ENCODE data around the gene USP40.

The USP40 gene

DNA sequence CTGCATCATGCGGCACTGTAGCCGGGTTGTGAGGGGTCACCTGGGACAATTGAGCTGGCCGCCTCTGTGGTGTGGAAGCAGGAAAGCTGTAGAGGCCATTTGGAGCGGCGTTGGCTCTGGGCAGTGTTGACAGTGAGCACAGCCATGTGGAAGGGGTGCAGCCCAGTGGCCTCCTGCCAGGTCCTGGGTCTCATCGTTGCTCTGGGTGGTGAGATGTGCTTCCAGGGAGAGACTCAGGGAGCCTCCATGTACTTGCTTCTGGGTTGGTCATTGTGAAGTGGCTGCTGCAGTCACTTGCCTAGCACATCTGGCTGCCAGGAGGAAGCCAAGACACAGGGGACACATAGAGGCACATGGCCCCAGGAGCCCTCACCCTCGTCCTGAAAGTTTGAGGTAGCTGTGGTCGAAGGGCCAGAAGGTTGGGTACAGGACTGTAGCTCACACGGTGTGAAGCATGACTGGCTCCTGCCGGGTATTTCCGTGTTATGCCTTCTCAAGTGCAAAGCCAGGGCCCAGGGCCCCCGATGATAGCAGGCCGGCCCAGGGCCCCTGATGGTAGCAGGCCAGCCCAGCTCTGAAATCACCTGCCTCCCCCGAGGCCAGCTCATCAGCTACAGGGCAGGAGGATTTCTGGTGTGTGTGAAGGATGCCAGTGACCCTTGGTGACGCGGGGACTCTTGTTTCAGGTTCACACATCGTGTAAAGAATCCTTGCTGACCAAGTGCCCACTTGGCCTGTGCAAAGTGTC, 129.7 kb downstream of the USP40 start:
- Mint-ChIP-seq H3K9me3 (no peaks in the 10 kb centered on the region), H3K27ac (no peak overlapping the region), H3K36me3 (ENCODE audit: low read depth) (peaks cover 13% of the 10 kb centered on the region), H3K4me3 (no peak overlapping the region), H3K4me1 (peaks cover 40% of the 10 kb centered on the region), H3K27me3 (ENCODE audit: low read depth) (no peaks in the 10 kb centered on the region)
- TF ChIP-seq, protein P1, sequence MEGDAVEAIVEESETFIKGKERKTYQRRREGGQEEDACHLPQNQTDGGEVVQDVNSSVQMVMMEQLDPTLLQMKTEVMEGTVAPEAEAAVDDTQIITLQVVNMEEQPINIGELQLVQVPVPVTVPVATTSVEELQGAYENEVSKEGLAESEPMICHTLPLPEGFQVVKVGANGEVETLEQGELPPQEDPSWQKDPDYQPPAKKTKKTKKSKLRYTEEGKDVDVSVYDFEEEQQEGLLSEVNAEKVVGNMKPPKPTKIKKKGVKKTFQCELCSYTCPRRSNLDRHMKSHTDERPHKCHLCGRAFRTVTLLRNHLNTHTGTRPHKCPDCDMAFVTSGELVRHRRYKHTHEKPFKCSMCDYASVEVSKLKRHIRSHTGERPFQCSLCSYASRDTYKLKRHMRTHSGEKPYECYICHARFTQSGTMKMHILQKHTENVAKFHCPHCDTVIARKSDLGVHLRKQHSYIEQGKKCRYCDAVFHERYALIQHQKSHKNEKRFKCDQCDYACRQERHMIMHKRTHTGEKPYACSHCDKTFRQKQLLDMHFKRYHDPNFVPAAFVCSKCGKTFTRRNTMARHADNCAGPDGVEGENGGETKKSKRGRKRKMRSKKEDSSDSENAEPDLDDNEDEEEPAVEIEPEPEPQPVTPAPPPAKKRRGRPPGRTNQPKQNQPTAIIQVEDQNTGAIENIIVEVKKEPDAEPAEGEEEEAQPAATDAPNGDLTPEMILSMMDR (IDR thresholded peaks at IDR 0.05; ENCODE audit: unreplicated experiment in 3 of 3), result no peak

DNA sequence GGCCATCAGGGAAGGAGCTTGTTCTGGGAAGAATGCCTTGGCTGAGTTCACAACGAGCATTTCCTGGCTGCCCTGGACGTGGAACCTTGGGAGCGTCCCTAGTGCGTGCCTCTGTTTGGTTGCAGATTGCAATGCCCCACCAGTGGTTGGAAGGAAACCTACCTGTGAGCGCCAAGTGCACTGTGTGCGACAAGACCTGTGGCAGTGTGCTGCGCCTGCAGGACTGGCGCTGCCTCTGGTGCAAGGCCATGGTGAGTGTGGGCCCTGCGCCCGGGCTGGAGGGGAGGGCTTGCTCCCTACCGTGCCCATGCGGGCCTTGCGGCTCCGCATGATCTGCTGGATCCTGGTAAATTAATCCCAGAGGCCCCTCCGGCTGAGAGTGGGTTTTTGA, 130.4 kb downstream of the USP40 start:
- H3K4me1 Mint-ChIP-seq, result peaks cover 45% of the 10 kb centered on the region
- peaks cover 13% of the 10 kb centered on the region for H3K36me3 Mint-ChIP-seq (ENCODE audit: low read depth)
- no peak overlapping the region for H3K27ac Mint-ChIP-seq
- no peak overlapping the region for H3K4me3 Mint-ChIP-seq
- TF ChIP-seq, protein P1 (IDR thresholded peaks at IDR 0.05; ENCODE audit: unreplicated experiment in 3 of 3), result no peak
- H3K27me3 Mint-ChIP-seq (ENCODE audit: low read depth), result no peaks in the 10 kb centered on the region
- no peaks in the 10 kb centered on the region for H3K9me3 Mint-ChIP-seq

DNA sequence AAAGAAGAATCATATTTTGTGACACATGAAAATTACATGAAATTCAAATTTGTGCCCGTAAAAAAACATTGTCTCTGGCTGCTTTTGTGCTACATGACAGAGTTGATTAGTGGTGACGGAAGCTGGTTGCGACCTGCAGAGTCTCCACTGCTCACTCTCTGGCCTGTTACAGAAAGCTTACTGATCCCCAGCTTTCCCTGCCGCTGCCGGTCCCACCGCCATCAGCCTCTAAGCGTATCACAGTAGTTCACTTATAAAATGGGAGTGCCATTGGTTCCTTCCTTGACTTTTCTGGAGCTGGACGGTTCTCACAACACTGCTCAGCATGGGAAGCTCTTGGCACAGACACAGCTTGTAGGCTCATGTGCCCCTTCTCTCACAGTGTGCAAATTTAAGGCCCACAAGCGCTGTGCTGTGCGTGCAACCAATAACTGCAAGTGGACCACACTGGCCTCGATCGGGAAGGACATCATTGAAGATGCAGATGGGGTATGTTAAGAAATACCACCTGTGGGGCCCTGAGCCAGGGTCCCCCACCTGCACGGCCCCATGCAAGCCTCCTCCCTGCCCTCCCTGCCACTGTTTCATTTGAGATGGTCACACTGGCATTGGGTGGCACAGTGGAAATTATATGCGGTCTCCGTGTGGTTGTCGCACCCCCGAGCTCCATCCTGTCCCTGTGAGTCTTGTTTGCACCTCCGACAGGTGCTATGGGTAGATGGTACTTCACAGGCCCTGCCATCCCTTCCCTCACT, 131.0 kb downstream of the USP40 start:
- Mint-ChIP-seq H3K27me3 (ENCODE audit: low read depth) (no peaks in the 10 kb centered on the region), H3K36me3 (ENCODE audit: low read depth) (peaks cover 13% of the 10 kb centered on the region), H3K27ac (peak overlapping the region in 1 of 3 experiments; percentile 40), H3K4me1 (peaks cover 51% of the 10 kb centered on the region), H3K4me3 (no peak overlapping the region), H3K9me3 (no peaks in the 10 kb centered on the region)
- TF ChIP-seq, protein P1 (IDR thresholded peaks at IDR 0.05; ENCODE audit: unreplicated experiment in 3 of 3), result no peak

DNA sequence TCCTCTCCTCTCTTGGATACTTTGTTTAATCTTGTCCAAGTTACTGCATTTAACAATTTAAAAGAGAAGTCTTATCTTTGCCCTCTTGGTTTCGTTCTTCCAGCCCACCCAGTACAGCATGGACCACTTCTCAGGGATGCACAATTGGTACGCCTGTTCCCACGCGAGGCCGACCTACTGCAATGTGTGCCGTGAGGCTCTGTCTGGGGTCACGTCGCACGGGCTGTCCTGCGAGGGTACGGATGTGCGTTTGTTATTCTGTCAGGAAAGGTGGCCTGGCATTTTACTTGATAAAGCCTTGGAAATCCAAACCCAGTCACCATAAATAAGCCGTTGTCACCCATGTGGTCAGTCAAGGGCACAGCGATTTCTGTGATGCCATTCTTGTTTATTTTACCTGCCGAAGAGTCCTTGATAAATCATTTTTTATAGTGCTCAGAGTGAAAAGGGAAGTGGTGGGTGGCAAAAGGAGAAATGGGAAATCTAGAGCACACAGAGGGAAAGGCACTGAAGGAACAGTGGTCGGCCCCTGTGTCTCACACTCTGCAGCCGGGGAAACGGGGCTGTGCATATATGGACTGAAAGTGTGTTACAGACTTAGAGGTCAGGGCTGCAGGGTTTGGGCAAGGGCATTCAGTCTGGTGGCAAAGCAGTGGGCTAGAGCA, 131.8 kb downstream of the USP40 start:
- Mint-ChIP-seq H3K9me3 (no peaks in the 10 kb centered on the region), H3K36me3 (ENCODE audit: low read depth) (peaks cover 11% of the 10 kb centered on the region), H3K4me3 (no peak overlapping the region), H3K4me1 (peaks cover 56% of the 10 kb centered on the region), H3K27me3 (ENCODE audit: low read depth) (no peaks in the 10 kb centered on the region), H3K27ac (peak overlapping the region in 2 of 3 experiments; percentile 20 to 40)
- TF ChIP-seq, protein P1 (IDR thresholded peaks at IDR 0.05; ENCODE audit: unreplicated experiment in 3 of 3), result no peak

DNA sequence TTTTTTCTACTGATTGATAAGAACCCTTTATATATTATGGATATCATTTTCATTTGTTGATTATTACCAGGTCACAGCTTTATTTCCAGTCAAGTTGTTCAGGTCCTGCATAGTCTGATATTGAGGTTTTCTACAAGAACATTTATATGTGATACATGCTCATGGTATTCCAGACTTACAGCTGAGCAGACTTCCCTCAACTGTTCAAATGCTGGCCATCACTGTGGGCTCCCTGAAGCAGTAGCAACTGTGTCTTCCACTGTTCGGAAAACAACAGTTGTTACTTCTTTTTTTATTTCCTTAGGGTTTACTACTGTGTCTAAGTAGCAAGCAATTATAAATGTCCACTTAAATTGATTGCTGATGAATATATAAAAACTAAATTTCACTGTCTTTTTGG, 132.8 kb downstream of the USP40 start:
- H3K4me3 Mint-ChIP-seq, result no peak overlapping the region
- TF ChIP-seq, protein P1 (IDR thresholded peaks at IDR 0.05; ENCODE audit: unreplicated experiment in 3 of 3), result no peak
- peaks cover 57% of the 10 kb centered on the region for H3K4me1 Mint-ChIP-seq
- no peaks in the 10 kb centered on the region for H3K27me3 Mint-ChIP-seq (ENCODE audit: low read depth)
- no peaks in the 10 kb centered on the region for H3K9me3 Mint-ChIP-seq
- peak overlapping the region in 2 of 3 experiments; percentile 20 to 40 for H3K27ac Mint-ChIP-seq
- peaks cover 5% of the 10 kb centered on the region for H3K36me3 Mint-ChIP-seq (ENCODE audit: low read depth)
